HUES48 (cell line): ENCODE measurements around the gene RBPJ.
"Not testable (repeated sequence)": the region's sequence is repeated elsewhere in the genome, so short reads cannot be mapped to it uniquely, and the experiment has no call there.

ENCODE experiments used
- H3K27ac ChIP-seq: one replicate; pipeline ENCODE4 v1.7.0; 2013; ENCODE audit warnings: low read depth, low read length, inconsistent platforms
- H3K27me3 ChIP-seq: 2 replicates; pipeline ENCODE4 v1.6.1; 2013; ENCODE audit warnings: mild to moderate bottlenecking, low read length; ENCODE audit not compliant: control insufficient read depth, insufficient read depth
- H3K36me3 ChIP-seq: 2 replicates; pipeline ENCODE4 v1.6.1; 2013; ENCODE audit warnings: low read length; ENCODE audit not compliant: control insufficient read depth, insufficient read depth
- H3K4me1 ChIP-seq: 2 replicates; pipeline ENCODE4 v1.6.1; 2013; ENCODE audit warnings: mild to moderate bottlenecking, low read length; ENCODE audit not compliant: control insufficient read depth, insufficient read depth
- H3K4me3 ChIP-seq: 2 replicates; pipeline ENCODE4 v1.5.1; 2013; ENCODE audit warnings: mild to moderate bottlenecking, low read depth, low read length
- H3K9ac ChIP-seq: 2 replicates; pipeline ENCODE4 v1.6.1; 2013; ENCODE audit warnings: mild to moderate bottlenecking, low read depth, low read length, moderate library complexity
- H3K9me3 ChIP-seq: 2 replicates; pipeline ENCODE4 v1.6.1; 2013; ENCODE audit warnings: low read length; ENCODE audit not compliant: control insufficient read depth, insufficient read depth

The RBPJ gene

GRCh38 chr4:26375551-26375950 is 54.7 kb downstream of the RBPJ start:
- H3K4me1 ChIP-seq: peaks cover 40% of the 10 kb centered on the region
- H3K9me3 ChIP-seq: no peaks in the 10 kb centered on the region
- no peak overlapping the region for H3K4me3 ChIP-seq
- H3K9ac ChIP-seq: no peak overlapping the region
- peaks cover 10% of the 10 kb centered on the region; the same call in 1 of the 2 replicates for H3K36me3 ChIP-seq
- H3K27me3 ChIP-seq: no peaks in the 10 kb centered on the region
- no peak overlapping the region for H3K27ac ChIP-seq

GRCh38 chr4:26377328-26378311 is 56.8 kb downstream of the RBPJ start:
- Histone ChIP-seq H3K4me3 (no peak overlapping the region), H3K4me1 (peaks cover 27% of the 10 kb centered on the region), H3K27ac (no peak overlapping the region), H3K9me3 (no peaks in the 10 kb centered on the region), H3K9ac (no peak overlapping the region), H3K36me3 (0 out of 2 replicates have a peak, but pooled peaks cover 6% of the 10 kb centered on the region), H3K27me3 (no peaks in the 10 kb centered on the region)

GRCh38 chr4:26379837-26380236 is 59.0 kb downstream of the RBPJ start:
- Histone ChIP-seq H3K27ac (no peak overlapping the region), H3K36me3 (0 out of 2 replicates have a peak, but pooled peaks cover 10% of the 10 kb centered on the region), H3K4me1 (peaks cover 24% of the 10 kb centered on the region), H3K4me3 (no peak overlapping the region), H3K27me3 (no peaks in the 10 kb centered on the region), H3K9me3 (no peaks in the 10 kb centered on the region), H3K9ac (no peak overlapping the region)

GRCh38 chr4:26380740-26381139 is 59.9 kb downstream of the RBPJ start:
- H3K36me3 ChIP-seq: peaks cover 11% of the 10 kb centered on the region; the same call in 1 of the 2 replicates

GRCh38 chr4:26384380-26385057 is 63.7 kb downstream of the RBPJ start:
- H3K27ac ChIP-seq: no peak overlapping the region
- no peak overlapping the region for H3K9ac ChIP-seq
- H3K4me3 ChIP-seq: no peak overlapping the region

More at GRCh38 chr4:26380740-26381139, 59.9 kb downstream of the RBPJ start:
- H3K27me3 ChIP-seq: no peaks in the 10 kb centered on the region
- no peak overlapping the region for H3K27ac ChIP-seq
- peaks cover 19% of the 10 kb centered on the region for H3K4me1 ChIP-seq
- H3K9me3 ChIP-seq: no peaks in the 10 kb centered on the region
- no peak overlapping the region for H3K9ac ChIP-seq
- no peak overlapping the region for H3K4me3 ChIP-seq

GRCh38 chr4:26385690-26386089 is 64.9 kb downstream of the RBPJ start:
- H3K27me3 ChIP-seq: no peaks in the 10 kb centered on the region
- no peak overlapping the region for H3K27ac ChIP-seq
- no peaks in the 10 kb centered on the region for H3K9me3 ChIP-seq
- H3K9ac ChIP-seq: no peak overlapping the region
- no peak overlapping the region for H3K4me3 ChIP-seq
- H3K4me1 ChIP-seq: peaks cover 10% of the 10 kb centered on the region; the same call in 1 of the 2 replicates
- H3K36me3 ChIP-seq: peaks cover 52% of the 10 kb centered on the region

More at GRCh38 chr4:26384380-26385057, 63.7 kb downstream of the RBPJ start:
- H3K9me3 ChIP-seq: no peaks in the 10 kb centered on the region
- no peaks in the 10 kb centered on the region for H3K27me3 ChIP-seq
- H3K4me1 ChIP-seq: peaks cover 4% of the 10 kb centered on the region; the same call in 1 of the 2 replicates
- peaks cover 41% of the 10 kb centered on the region for H3K36me3 ChIP-seq

GRCh38 chr4:26386386-26386785 is 65.6 kb downstream of the RBPJ start:
- no peaks in the 10 kb centered on the region for H3K9me3 ChIP-seq
- H3K4me3 ChIP-seq: no peak overlapping the region
- H3K36me3 ChIP-seq: peaks cover 54% of the 10 kb centered on the region
- no peak overlapping the region for H3K27ac ChIP-seq
- no peaks in the 10 kb centered on the region for H3K27me3 ChIP-seq
- 0 out of 2 replicates have a peak, but pooled peaks cover 10% of the 10 kb centered on the region for H3K4me1 ChIP-seq
- H3K9ac ChIP-seq: no peak overlapping the region

- no peaks in the 10 kb centered on the region for H3K27me3 ChIP-seq
- H3K36me3 ChIP-seq: peaks cover 77% of the 10 kb centered on the region
- no peak overlapping the region for H3K9ac ChIP-seq
- no peak overlapping the region for H3K4me3 ChIP-seq
- 0 out of 2 replicates have a peak, but pooled peaks cover 10% of the 10 kb centered on the region for H3K4me1 ChIP-seq
- H3K27ac ChIP-seq: no peak overlapping the region
- no peaks in the 10 kb centered on the region for H3K9me3 ChIP-seq
These were observed 67.9 kb downstream of the RBPJ start for GRCh38 chr4:26388671-26389070.

- Histone ChIP-seq H3K27ac (no peak overlapping the region), H3K9me3 (no peaks in the 10 kb centered on the region), H3K4me3 (no peak overlapping the region), H3K27me3 (no peaks in the 10 kb centered on the region), H3K4me1 (peaks cover 24% of the 10 kb centered on the region), H3K9ac (no peak overlapping the region), H3K36me3 (peaks cover 50% of the 10 kb centered on the region)
These were observed 76.3 kb downstream of the RBPJ start for GRCh38 chr4:26397086-26397485.

GRCh38 chr4:26400132-26400531 is 79.3 kb downstream of the RBPJ start:
- Histone ChIP-seq H3K9ac (no peak overlapping the region), H3K36me3 (peaks cover 42% of the 10 kb centered on the region), H3K4me1 (peaks cover 18% of the 10 kb centered on the region), H3K27ac (no peak overlapping the region), H3K27me3 (no peaks in the 10 kb centered on the region), H3K4me3 (no peak overlapping the region), H3K9me3 (peaks cover 15% of the 10 kb centered on the region)

GRCh38 chr4:26402017-26402416 is 81.2 kb downstream of the RBPJ start:
- H3K4me1 ChIP-seq, H3K27ac ChIP-seq, H3K9ac ChIP-seq, H3K27me3 ChIP-seq, H3K4me3 ChIP-seq: not testable (repeated sequence)
- Histone ChIP-seq H3K36me3 (peaks cover 50% of the 10 kb centered on the region), H3K9me3 (peaks cover 34% of the 10 kb centered on the region)
